B cell (primary cell): ENCODE data around the gene NDUFA12. TPM values are rescaled to one million over a fixed set of nuclear protein-coding genes. Genes with fewer than 3 reads are reported as not detected.

Experiments
- ATAC-seq: fragments of 200-7000 bp; cut with Tn5 transposase; one replicate; pipeline ENCODE4 v1.10.0; 2021; ENCODE audit warnings: low read depth, mild to moderate bottlenecking, moderate number of reproducible peaks, moderate library complexity
- CTCF ChIA-PET: fragments of 350-600 bp; sonication (Branson Sonifier 250); formaldehyde crosslinking; loops from one replicate; lab custom pipeline; 2021; ENCODE audit warnings: antibody characterized with exemption, inconsistent platforms; lab: Charles Lee
- POLR2A ChIA-PET: fragments of 350-600 bp; sonication (Branson Sonifier 250); formaldehyde crosslinking; loops from one replicate; lab custom pipeline; 2021; ENCODE audit warnings: antibody characterized with exemption; lab: Charles Lee
- DNase-seq: peaks from one replicate; pipeline ENCODE4 v3.0.0; 2013
- H2AFZ ChIP-seq: 2 replicates; pipeline ENCODE4 v1.6.1; 2012; ENCODE audit warnings: mild to moderate bottlenecking, low read depth, low read length; ENCODE audit not compliant: insufficient read depth, poor library complexity, severe bottlenecking
- H3K27ac ChIP-seq, 2 donors: 1 replicate in 1 of 2; 2 replicates in 1 of 2; pipeline ENCODE4 v1.5.1; 2012 to 2013; ENCODE audit warnings: low read length in 2 of 2, mild to moderate bottlenecking in 2 of 2, moderate library complexity in 1 of 2
- H3K27me3 ChIP-seq, 4 experiments: fragments of 200-600 bp in 1 of 4; sonication (generic) in 1 of 4; replicated peaks in 1 of 4; 1 replicate in 2 of 4; 2 replicates in 2 of 4; pipeline versions ENCODE4 v1.6.1 to v1.7.0; 2013 to 2016; ENCODE audit warnings: low read length in 3 of 4, mild to moderate bottlenecking in 2 of 4, mixed read lengths in 1 of 4, moderate library complexity in 1 of 4; ENCODE audit not compliant: insufficient read depth in 4 of 4, control insufficient read depth in 3 of 4; ENCODE audit errors: control extremely low read depth in 1 of 4
- H3K36me3 ChIP-seq, 2 experiments: replicated peaks in 1 of 2; 1 replicate in 1 of 2; 2 replicates in 1 of 2; pipeline versions ENCODE4 v1.6.1 to v1.7.1; 2013; ENCODE audit warnings: low read length in 1 of 2; ENCODE audit not compliant: insufficient read depth in 2 of 2, control insufficient read depth in 1 of 2; ENCODE audit errors: control extremely low read depth in 1 of 2, extremely low read depth in 1 of 2
- H3K4me1 ChIP-seq, 2 donors: fragments of 200-600 bp in 1 of 2; sonication (generic) in 1 of 2; 1 replicate in 1 of 2; 2 replicates in 1 of 2; pipeline versions ENCODE4 v1.5.1 to v1.6.1; 2013 to 2017; ENCODE audit warnings: low read length in 2 of 2; ENCODE audit not compliant: control insufficient read depth in 2 of 2, insufficient read depth in 2 of 2
- H3K4me2 ChIP-seq: replicated peaks from 2 replicates; pipeline ENCODE3; 2012; ENCODE audit warnings: mild to moderate bottlenecking, low read depth, low read length; ENCODE audit not compliant: poor library complexity, severe bottlenecking
- H3K4me3 ChIP-seq, 5 experiments: fragments of 200-600 bp in 1 of 5; sonication (generic) in 1 of 5; 1 replicate in 3 of 5; 2 replicates in 2 of 5; pipeline versions ENCODE4 v1.5.1 to v1.7.0; 2011 to 2016; ENCODE audit warnings: low read length in 4 of 5, mild to moderate bottlenecking in 4 of 5, low read depth in 2 of 5, control low read depth in 1 of 5, moderate library complexity in 1 of 5; ENCODE audit not compliant: insufficient read depth in 1 of 5; ENCODE audit errors: control extremely low read depth in 1 of 5, extremely low read depth in 1 of 5
- H3K79me2 ChIP-seq: fragments of 200-600 bp; sonication (generic); one replicate; pipeline ENCODE4 v1.6.0; 2016; ENCODE audit warnings: low read length; ENCODE audit not compliant: control insufficient read depth, insufficient read depth
- H3K9ac ChIP-seq: fragments of 200-600 bp; sonication (generic); 2 replicates; pipeline ENCODE4 v1.6.1; 2017; ENCODE audit warnings: mild to moderate bottlenecking, low read length, moderate library complexity
- H3K9me3 ChIP-seq, 3 donors: one replicate each; pipeline versions ENCODE4 v1.6.1 to v1.7.1; 2013; ENCODE audit warnings: low read length in 2 of 3; ENCODE audit not compliant: control insufficient read depth in 2 of 3, insufficient read depth in 1 of 3; ENCODE audit errors: control extremely low read depth in 1 of 3
- H4K20me1 ChIP-seq: 2 replicates; pipeline ENCODE4 v1.6.0; 2012; ENCODE audit warnings: mild to moderate bottlenecking, low read length; ENCODE audit not compliant: insufficient read depth, control insufficient read depth, poor library complexity, severe bottlenecking
- H3K27ac Mint-ChIP-seq: one replicate; pipeline ENCODE4 v1.8.0; 2021; ENCODE audit warnings: mixed read lengths
- H3K27me3 Mint-ChIP-seq: one replicate; pipeline ENCODE4 v1.8.0; 2021; ENCODE audit warnings: mixed read lengths
- H3K4me1 Mint-ChIP-seq: one replicate; pipeline ENCODE4 v1.8.0; 2021; ENCODE audit warnings: mixed read lengths
- H3K4me3 Mint-ChIP-seq: one replicate; pipeline ENCODE4 v1.8.0; 2021; ENCODE audit warnings: mixed read lengths
- H3K9me3 Mint-ChIP-seq: one replicate; pipeline ENCODE4 v1.8.0; 2022; ENCODE audit warnings: mixed read lengths; ENCODE audit not compliant: insufficient read depth
- CTCF ChIP-seq: fragments of 200-600 bp; IDR thresholded peaks from one replicate; pipeline ENCODE4 v1.8.0; 2022; ENCODE audit warnings: antibody characterized with exemption, mild to moderate bottlenecking
- EZH2 ChIP-seq: IDR thresholded peaks from 2 replicates; pipeline ENCODE4 v1.6.1; 2012; ENCODE audit warnings: borderline replicate concordance, low read depth, mild to moderate bottlenecking, moderate library complexity, low read length; ENCODE audit not compliant: insufficient read depth, poor library complexity, severe bottlenecking
- whole genome bisulfite sequencing: methylation state at CpG from one replicate; pipeline ENCODE4 v1.1.5; 2013; ENCODE audit warnings: missing lambda C conversion rate; ENCODE audit not compliant: insufficient coverage; 5-methylcytosine and 5-hydroxymethylcytosine counted together
- intact Hi-C: fragments of 100-400 bp; cut with micrococcal nuclease; formaldehyde crosslinking; loops from one replicate; pipeline ENCODE4 v1.10.0; 2022
- polyA plus RNA-seq: library from polyadenylated mRNA; depleted of rRNA; stranded (reverse); fragments of >200 nt; gene quantifications from 2 replicates; pipeline ENCODE4 v1.2.3, GENCODE V29; 2012
- total RNA-seq, 2 donors: library from RNA; stranded (reverse); fragments of 120-200 nt in 1 of 2; gene quantifications; 1 replicate in 1 of 2; 2 replicates in 1 of 2; pipeline versions ENCODE4 v1.2.3 to v1.2.4, GENCODE V29; 2013 to 2022

The NDUFA12 gene
- total and polyA plus RNA-seq, 2 donors (not counting 1 experiment from before 2014, with no cell fraction given) = 41.7 to 51.8 TPM

- H3K4me2 ChIP-seq = no peak overlapping the region
- no peak for ATAC-seq
- peaks cover 10% of the 10 kb centered on the region for H4K20me1 ChIP-seq
- WGBS = 100% methylated on average over 2 of the region's 2 CpGs
- no peak overlapping the region for H3K9ac ChIP-seq
- no peaks in the 10 kb centered on the region for H3K9me3 ChIP-seq
- no peaks in the 10 kb centered on the region for H3K4me1 ChIP-seq
- Mint-ChIP-seq H3K4me1 (peaks cover 9% of the 10 kb centered on the region), H3K27ac (no peak overlapping the region), H3K9me3 (no peaks in the 10 kb centered on the region), H3K27me3 (no peaks in the 10 kb centered on the region), H3K4me3 (no peak overlapping the region)
- intact Hi-C loops = no loop called here
- H3K27me3 ChIP-seq = no peaks in the 10 kb centered on the region
- no peak overlapping the region for H3K4me3 ChIP-seq
- TF ChIP-seq CTCF (no peak), EZH2 (no peak)
- no peak for DNase-seq
- H3K27ac ChIP-seq = no peak overlapping the region
- H3K36me3 ChIP-seq = peaks cover 3 to 31% of the 10 kb centered on the region in 2 experiments
- no peak overlapping the region for H2AFZ ChIP-seq
- ChIA-PET POLR2A (no interaction called here), CTCF (no interaction called here)
- peaks cover 22% of the 10 kb centered on the region for H3K79me2 ChIP-seq
These were observed 20.2 kb downstream of the NDUFA12 start for GRCh38 chr12:94983321-94983720.

GRCh38 chr12:94982456-94982855 lies 21.0 kb downstream of the NDUFA12 start:
- DNase-seq (no peak), ATAC-seq (no peak)
- Histone ChIP-seq H3K79me2 (peaks cover 22% of the 10 kb centered on the region), H3K27ac (no peak overlapping the region), H3K4me3 (no peak overlapping the region), H4K20me1 (peaks cover 15% of the 10 kb centered on the region), H2AFZ (no peak overlapping the region), H3K4me1 (no peaks in the 10 kb centered on the region), H3K9me3 (no peaks in the 10 kb centered on the region), H3K27me3 (no peaks in the 10 kb centered on the region), H3K36me3 (peaks cover 3 to 26% of the 10 kb centered on the region in 2 experiments), H3K9ac (no peak overlapping the region), H3K4me2 (no peak overlapping the region)
- WGBS = 72% methylated on average over 5 of the region's 7 CpGs
- POLR2A ChIA-PET = no interaction called here
- H3K4me1 Mint-ChIP-seq = peaks cover 5% of the 10 kb centered on the region
- H3K27me3 Mint-ChIP-seq = no peaks in the 10 kb centered on the region
- H3K4me3 Mint-ChIP-seq = no peak overlapping the region
- CTCF ChIA-PET = interaction anchor here (0.7 to 1.1 kb wide), 3 partner anchors 9 to 272 kb away, joined by 3 to 4 read pairs (median 3); no protein-coding TSS in a partner anchor
- intact Hi-C loops = no loop called here
- no peak overlapping the region for H3K27ac Mint-ChIP-seq
- no peaks in the 10 kb centered on the region for H3K9me3 Mint-ChIP-seq
- TF ChIP-seq EZH2 = no peak
- no peak for TF ChIP-seq CTCF
